HepG2 (cell line): ENCODE measurements around the gene RASAL1. TPM values are rescaled to one million over a fixed set of nuclear protein-coding genes. Genes with fewer than 3 reads are reported as not detected.

Source experiments
- BCL3 ChIP-seq: sonication (generic); formaldehyde crosslinking; IDR thresholded peaks from 2 replicates; pipeline ENCODE4 v1.5.1; 2020; ENCODE audit warnings: mild to moderate bottlenecking, missing genetic modification reagents, moderate library complexity
- CSRNP1 ChIP-seq: sonication (generic); formaldehyde crosslinking; IDR thresholded peaks from 2 replicates; pipeline ENCODE4 v1.8.1; 2023; ENCODE audit warnings: mild to moderate bottlenecking, missing genetic modification reagents
- KAT2B ChIP-seq: fragments of 150-350 bp; IDR thresholded peaks from 2 replicates; pipeline ENCODE4 v1.6.1; 2014; ENCODE audit warnings: low read depth, low read length, borderline replicate concordance
- TRAFD1 ChIP-seq: sonication (generic); formaldehyde crosslinking; IDR thresholded peaks from 2 replicates; pipeline ENCODE4 v1.5.1; 2020; ENCODE audit warnings: missing genetic modification reagents, mild to moderate bottlenecking, borderline replicate concordance
- ZBTB42 ChIP-seq: sonication (generic); formaldehyde crosslinking; IDR thresholded peaks from 2 replicates; pipeline ENCODE4 v1.5.0; 2020; ENCODE audit warnings: mild to moderate bottlenecking, missing genetic modification reagents
- ZNF574 ChIP-seq: sonication (generic); formaldehyde crosslinking; IDR thresholded peaks from 2 replicates; pipeline ENCODE4 v1.4.0; 2020; ENCODE audit warnings: missing genetic modification reagents
- polyA plus RNA-seq, 8 experiments: library from polyadenylated mRNA; depleted of rRNA in 3 of 8; stranded (reverse) in 7 of 8; unstranded in 1 of 8; fragments of >200 nt; fragmentation: Illumina TruSeq in 4 of 8; extraction: Trizol in 4 of 8; gene quantifications; 2 replicates each; pipeline versions ENCODE4 v1.2.1 to v1.2.3, GENCODE V29; 2011 to 2016; ENCODE audit warnings: low read depth in 4 of 8, missing spikeins in 1 of 8, mixed read lengths in 1 of 8; ENCODE audit not compliant: insufficient read depth in 1 of 8
- total RNA-seq, 5 experiments: library from RNA; depleted of rRNA; stranded (reverse); fragments of >200 nt; fragmentation: Illumina TruSeq; extraction: Trizol; gene quantifications; 2 replicates each; pipeline ENCODE4 v1.2.3, GENCODE V29; 2016; ENCODE audit warnings: low read depth in 1 of 5

The RASAL1 gene
- total and polyA plus RNA-seq, 2 of the 13 experiments (the other 11 are each of a cell fraction or from before 2014, with no cell fraction given) = not detected

- no peak for TF ChIP-seq CSRNP1
- TF ChIP-seq BCL3 = no peak
- TF ChIP-seq KAT2B = no peak
- TF ChIP-seq ZBTB42 (CRISPR knock-in tag) = no peak
- no peak for TF ChIP-seq ZNF574 (CRISPR knock-in tag)
- TF ChIP-seq TRAFD1 (CRISPR knock-in tag) = no peak
These were observed 1.5 kb upstream of the RASAL1 start (continued) for GRCh38 chr12:113136990-113137511.
